Left kidney (tissue), 2 donors: ENCODE data around the gene TNFRSF19. TPM values are rescaled to one million over a fixed set of nuclear protein-coding genes. Genes with fewer than 3 reads are reported as not detected.
"Not testable (repeated sequence)": the region's sequence is repeated elsewhere in the genome, so short reads cannot be mapped to it uniquely, and the experiment has no call there.

Source experiments
- DNase-seq: peaks from one replicate; pipeline ENCODE4 v3.0.0-alpha.2; 2013
- polyA plus RNA-seq: library from polyadenylated mRNA; unstranded; fragments of 120-200 nt; gene quantifications from one replicate; pipeline ENCODE4 v1.2.1, GENCODE V29; 2013; ENCODE audit not compliant: insufficient read length

Gene TNFRSF19
- polyA plus RNA-seq, 1 donor, result 60.8 TPM

- DNase-seq, result no peak
Observed at GRCh38 chr13:23654111-23655110, 84.2 kb downstream of the TNFRSF19 start.

DNA sequence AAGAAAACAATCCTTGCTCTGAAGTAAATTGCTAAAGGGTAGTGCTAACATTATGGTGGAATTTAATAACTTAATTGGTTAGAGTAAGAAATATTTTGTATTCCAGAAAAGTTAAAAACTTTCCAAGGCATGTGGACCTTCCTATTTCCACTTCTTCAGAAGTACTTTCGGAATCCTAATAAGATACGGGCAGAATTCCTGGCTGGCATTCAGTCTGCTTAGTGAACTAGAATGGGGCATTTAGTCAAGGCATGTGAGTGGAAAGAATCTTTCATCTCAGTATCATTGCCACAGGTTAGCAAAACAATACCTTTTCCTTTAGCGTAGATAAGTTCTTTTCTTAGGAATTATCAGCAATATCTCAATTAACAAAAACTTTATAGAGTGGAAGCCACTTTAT, 85.1 kb downstream of the TNFRSF19 start:
- DNase-seq, result no peak

DNA sequence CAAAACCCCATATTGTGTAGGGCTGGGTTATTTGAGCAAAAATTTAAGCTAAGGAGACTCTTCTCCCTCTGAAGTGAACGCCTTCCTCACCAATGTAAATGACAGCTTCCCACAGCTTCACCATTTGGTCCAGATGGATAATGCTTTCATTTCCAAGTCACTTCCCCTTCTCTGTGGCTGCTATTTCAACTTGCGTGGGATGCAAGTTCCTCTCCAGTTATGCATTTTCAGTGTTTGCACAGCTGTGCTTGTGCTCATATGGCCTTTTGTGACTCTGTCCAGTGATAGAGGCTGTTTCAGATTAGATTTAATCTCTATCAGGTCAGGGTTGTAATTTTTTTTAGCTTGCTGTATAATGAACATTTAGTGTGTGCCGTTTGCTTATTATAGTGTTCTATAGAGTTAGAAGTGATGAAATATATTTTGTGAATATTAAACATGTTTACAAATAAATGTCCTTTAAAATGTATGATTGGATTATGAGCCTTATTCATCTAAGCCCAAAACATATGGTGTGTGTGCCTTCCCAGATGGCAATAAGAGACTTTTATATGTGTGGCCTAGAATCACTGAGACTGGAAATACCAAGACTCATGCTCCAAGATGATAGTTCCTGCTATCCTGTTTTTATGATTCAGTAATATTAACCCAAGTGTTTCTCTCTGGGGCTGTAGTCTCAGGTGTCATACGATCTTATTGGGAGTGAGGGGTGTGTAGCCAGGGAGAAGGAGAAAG, 86.6 kb downstream of the TNFRSF19 start:
- DNase-seq, result peak; percentile 74

- no peak for DNase-seq
Observed at GRCh38 chr13:23658929-23659541, 88.8 kb downstream of the TNFRSF19 start.

DNA sequence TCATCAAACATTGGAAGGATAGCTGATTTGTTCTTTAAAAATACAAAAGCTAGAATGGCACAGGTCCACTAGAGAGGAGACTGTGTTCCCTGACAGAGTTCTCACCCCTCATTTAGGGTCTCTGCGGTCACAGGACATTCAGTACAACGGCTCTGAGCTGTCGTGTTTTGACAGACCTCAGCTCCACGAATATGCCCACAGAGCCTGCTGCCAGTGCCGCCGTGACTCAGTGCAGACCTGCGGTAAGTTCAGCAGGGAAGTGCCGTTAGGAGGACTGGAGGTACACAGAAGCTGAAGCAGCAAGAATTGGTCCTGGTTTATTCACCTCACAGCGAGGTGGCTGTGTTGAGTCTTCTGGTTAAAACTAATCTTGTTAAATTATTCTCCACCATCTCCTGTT, 90.0 kb downstream of the TNFRSF19 start:
- no peak for DNase-seq

GRCh38 chr13:23666582-23666981, 96.4 kb downstream of the TNFRSF19 start:
- no peak for DNase-seq

DNA sequence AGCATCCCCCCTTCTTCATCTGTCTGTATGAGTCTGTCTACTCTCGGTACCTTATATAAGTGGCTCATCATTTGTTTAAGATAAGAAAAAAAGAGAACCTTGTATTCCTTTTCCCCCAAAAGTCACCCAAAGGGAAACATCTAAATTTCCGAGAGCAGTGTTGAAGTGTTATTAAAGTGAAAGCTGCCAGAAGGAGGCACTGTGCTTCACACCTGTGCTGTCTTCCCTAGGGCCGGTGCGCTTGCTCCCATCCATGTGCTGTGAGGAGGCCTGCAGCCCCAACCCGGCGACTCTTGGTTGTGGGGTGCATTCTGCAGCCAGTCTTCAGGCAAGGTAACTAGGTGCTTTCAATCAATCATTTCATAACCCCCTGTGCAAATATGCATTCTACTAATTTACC, 97.5 kb downstream of the TNFRSF19 start:
- DNase-seq, result no peak

- no peak for DNase-seq
Observed at GRCh38 chr13:23668562-23668961, 98.3 kb downstream of the TNFRSF19 start.

DNA sequence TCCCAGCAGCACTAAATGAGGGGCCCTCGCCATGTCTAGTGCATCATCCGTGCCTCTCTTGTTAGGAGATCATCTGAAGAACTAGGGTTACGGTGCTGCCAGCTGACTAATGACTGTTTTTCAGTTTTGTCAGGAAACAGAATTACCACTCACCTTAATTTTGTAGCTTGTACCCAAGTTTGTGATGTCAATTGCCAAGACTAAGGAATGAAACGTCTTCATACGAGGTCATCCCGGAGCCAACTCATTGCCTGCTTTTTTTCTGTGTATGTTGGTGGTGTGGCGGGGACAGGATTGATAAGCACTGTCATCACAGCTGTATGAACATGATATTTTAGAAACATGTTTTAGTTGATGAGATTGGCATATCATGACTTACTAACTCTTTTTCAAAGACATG, 100.6 kb downstream of the TNFRSF19 start:
- DNase-seq, result no peak

GRCh38 chr13:23671377-23671776, 101.2 kb downstream of the TNFRSF19 start:
- no peak for DNase-seq

DNA sequence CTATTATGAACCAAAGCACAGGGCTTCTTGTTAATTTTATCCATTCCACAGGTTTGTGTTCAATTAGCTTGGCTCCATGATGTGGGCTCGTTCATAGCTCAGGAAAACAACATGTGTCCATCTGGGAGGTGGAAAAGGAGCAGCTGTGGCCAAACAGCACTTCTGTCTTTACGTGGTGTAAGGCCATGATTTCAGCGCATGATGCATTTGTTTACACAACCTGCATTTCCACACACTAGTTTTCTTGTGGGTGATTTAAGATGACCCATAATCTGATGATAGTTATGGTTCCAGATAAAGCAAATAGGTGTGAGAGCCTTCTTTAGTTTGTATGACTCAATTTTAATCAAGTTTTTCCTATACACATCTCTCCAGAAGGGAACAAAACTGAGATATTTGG, 101.7 kb downstream of the TNFRSF19 start:
- DNase-seq, result no peak

GRCh38 chr13:23672616-23673015, 102.4 kb downstream of the TNFRSF19 start:
- no peak for DNase-seq

DNA sequence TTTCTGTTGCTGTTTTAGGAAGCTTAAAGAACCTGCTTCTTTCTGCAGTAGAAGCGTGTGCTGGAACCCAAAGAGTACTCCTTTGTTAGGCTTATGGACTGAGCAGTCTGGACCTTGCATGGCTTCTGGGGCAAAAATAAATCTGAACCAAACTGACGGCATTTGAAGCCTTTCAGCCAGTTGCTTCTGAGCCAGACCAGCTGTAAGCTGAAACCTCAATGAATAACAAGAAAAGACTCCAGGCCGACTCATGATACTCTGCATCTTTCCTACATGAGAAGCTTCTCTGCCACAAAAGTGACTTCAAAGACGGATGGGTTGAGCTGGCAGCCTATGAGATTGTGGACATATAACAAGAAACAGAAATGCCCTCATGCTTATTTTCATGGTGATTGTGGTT, 103.1 kb downstream of the TNFRSF19 start:
- no peak for DNase-seq

- no peak for DNase-seq
Observed at GRCh38 chr13:23673867-23674605, 103.8 kb downstream of the TNFRSF19 start.

- DNase-seq, result no peak
Observed at GRCh38 chr13:23674795-23675640, 104.8 kb downstream of the TNFRSF19 start.

- not testable (repeated sequence) for DNase-seq
Observed at GRCh38 chr13:23677679-23678288, 107.6 kb downstream of the TNFRSF19 start.

DNA sequence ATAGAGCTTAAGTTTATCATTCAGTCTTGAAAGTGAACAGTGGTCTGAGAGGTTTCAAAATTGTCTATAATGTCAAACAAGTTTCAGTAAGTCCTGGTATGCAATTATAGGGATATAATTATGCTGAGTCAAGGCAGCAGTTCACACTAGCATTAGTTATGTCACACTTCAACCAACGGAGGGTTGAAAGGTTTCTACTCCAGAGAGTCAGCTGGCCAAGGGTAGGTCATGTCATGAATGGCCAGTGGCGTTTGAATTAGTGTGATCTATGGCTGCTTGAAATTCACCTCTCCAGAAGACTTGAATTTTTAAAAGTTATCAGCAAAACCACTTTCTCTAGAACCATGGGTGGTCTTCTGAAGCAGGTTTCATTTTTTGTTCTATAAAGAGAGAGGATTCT, 108.6 kb downstream of the TNFRSF19 start:
- DNase-seq, result no peak

GRCh38 chr13:23679220-23679619, 109.0 kb downstream of the TNFRSF19 start:
- no peak for DNase-seq

- no peak for DNase-seq
Observed at GRCh38 chr13:23680845-23681669, 110.8 kb downstream of the TNFRSF19 start.

- DNase-seq, result no peak
Observed at GRCh38 chr13:23683084-23683483, 112.9 kb downstream of the TNFRSF19 start.
